HG03103 (cell line): ENCODE data around the gene DUOXA1.
A peak's percentile ranks its signal among the peaks of the same experiment; 100 is the strongest.

Experiments
- ATAC-seq: cut with Tn5 transposase; IDR thresholded peaks from one replicate; pipeline ENCODE4 v1.9.1; 2021; ENCODE audit warnings: low read depth; ENCODE audit not compliant: unreplicated experiment

DUOXA1 gene

GRCh38 chr15:45129651-45130129 lies at the start of gene DUOXA1, which contains the start of gene DUOX1:
TSS of gene DUOXA1 (minus strand) at chr15:45129879. CDS start at chr15:45123014, 6,865 bp downstream.
TSS of gene DUOX1 (plus strand) at chr15:45129994. CDS start at chr15:45131967, 1,973 bp downstream.
- ATAC-seq: no peak

GRCh38 chr15:45177285-45177684 lies 47.6 kb upstream of the DUOXA1 start:
- ATAC-seq: no peak

- ATAC-seq: no peak
Observed at GRCh38 chr15:45174577-45174976, 44.9 kb upstream of the DUOXA1 start.

GRCh38 chr15:45174069-45174468 lies 44.4 kb upstream of the DUOXA1 start:
- no peak for ATAC-seq

GRCh38 chr15:45171912-45172311 lies 42.2 kb upstream of the DUOXA1 start:
- ATAC-seq: no peak

- no peak for ATAC-seq
Observed at GRCh38 chr15:45169608-45170480, 40.2 kb upstream of the DUOXA1 start.

GRCh38 chr15:45168751-45169551 lies 39.3 kb upstream of the DUOXA1 start:
- no peak for ATAC-seq

GRCh38 chr15:45168286-45168685 lies 38.6 kb upstream of the DUOXA1 start:
- no peak for ATAC-seq

GRCh38 chr15:45167631-45168205 lies 38.0 kb upstream of the DUOXA1 start:
- no peak for ATAC-seq

- ATAC-seq: peak; percentile 89
Observed at GRCh38 chr15:45166834-45167630, 37.4 kb upstream of the DUOXA1 start.

- ATAC-seq: no peak
Observed at GRCh38 chr15:45165536-45165935, 35.9 kb upstream of the DUOXA1 start.

GRCh38 chr15:45164914-45165313 lies 35.2 kb upstream of the DUOXA1 start:
- no peak for ATAC-seq

GRCh38 chr15:45163508-45163856 lies 33.8 kb upstream of the DUOXA1 start:
- ATAC-seq: no peak

- no peak for ATAC-seq
Observed at GRCh38 chr15:45162771-45163507, 33.3 kb upstream of the DUOXA1 start.

- ATAC-seq: no peak
Observed at GRCh38 chr15:45161666-45162065, 32.0 kb upstream of the DUOXA1 start.

GRCh38 chr15:45157974-45158373 lies 28.3 kb upstream of the DUOXA1 start:
- no peak for ATAC-seq

- no peak for ATAC-seq
Observed at GRCh38 chr15:45156744-45157455, 27.2 kb upstream of the DUOXA1 start.

GRCh38 chr15:45155739-45156138 lies 26.1 kb upstream of the DUOXA1 start:
- ATAC-seq: no peak
